WTC11 (cell line): ENCODE measurements around the gene UCHL5. TPM values are rescaled to one million over a fixed set of nuclear protein-coding genes. Genes with fewer than 3 reads are reported as not detected.

Experiments used
- ATAC-seq: fragments of 200-7000 bp; cut with Tn5 transposase; 2 replicates; pipeline ENCODE4 v1.10.0; 2021; ENCODE audit warnings: mild to moderate bottlenecking, moderate library complexity
- CTCF ChIA-PET: fragments of 300-600 bp; sonication (Branson Sonifier 250); formaldehyde crosslinking; loops from one replicate; lab custom pipeline; 2021; ENCODE audit warnings: antibody characterized with exemption; lab: Charles Lee
- POLR2A ChIA-PET: fragments of 350-600 bp; sonication (Branson Sonifier 250); formaldehyde crosslinking; loops from one replicate; lab custom pipeline; 2021; ENCODE audit warnings: antibody characterized with exemption; lab: Charles Lee
- DNase-seq: peaks from one replicate; pipeline ENCODE4 v3.0.0; 2021; ENCODE audit warnings: low spot score
- H3K27ac Mint-ChIP-seq: 2 replicates; pipeline ENCODE4 v1.8.0; 2021; ENCODE audit warnings: mixed read lengths
- H3K27me3 Mint-ChIP-seq: 2 replicates; pipeline ENCODE4 v1.8.0; 2021; ENCODE audit warnings: low read depth, mild to moderate bottlenecking, moderate library complexity, mixed read lengths
- H3K36me3 Mint-ChIP-seq: 2 replicates; pipeline ENCODE4 v1.8.0; 2021; ENCODE audit warnings: mixed read lengths
- H3K4me1 Mint-ChIP-seq: 2 replicates; pipeline ENCODE4 v1.8.0; 2022; ENCODE audit warnings: mixed read lengths
- H3K4me3 Mint-ChIP-seq: 2 replicates; pipeline ENCODE4 v1.8.0; 2021; ENCODE audit warnings: mild to moderate bottlenecking, moderate library complexity, mixed read lengths
- H3K9me3 Mint-ChIP-seq: 2 replicates; pipeline ENCODE4 v1.8.0; 2021; ENCODE audit warnings: mixed read lengths
- ATF1 ChIP-seq: sonication (generic); formaldehyde crosslinking; IDR thresholded peaks from 2 replicates; pipeline ENCODE4 v1.8.1; 2023; ENCODE audit warnings: mild to moderate bottlenecking, moderate library complexity, missing genetic modification reagents
- ATF6 ChIP-seq: sonication (generic); formaldehyde crosslinking; IDR thresholded peaks from 2 replicates; pipeline ENCODE4 v1.8.1; 2023; ENCODE audit warnings: mild to moderate bottlenecking, missing genetic modification reagents
- CREM ChIP-seq: sonication (generic); formaldehyde crosslinking; IDR thresholded peaks from 2 replicates; pipeline ENCODE4 v1.8.1; 2022; ENCODE audit warnings: mild to moderate bottlenecking, missing genetic modification reagents, moderate library complexity
- E2F1 ChIP-seq: sonication (generic); formaldehyde crosslinking; IDR thresholded peaks from 2 replicates; pipeline ENCODE4 v1.8.0; 2022; ENCODE audit warnings: mild to moderate bottlenecking, missing genetic modification reagents
- E2F5 ChIP-seq: sonication (generic); formaldehyde crosslinking; IDR thresholded peaks from 2 replicates; pipeline ENCODE4 v1.8.1; 2022; ENCODE audit warnings: mild to moderate bottlenecking, moderate library complexity, missing genetic modification reagents
- ELF4 ChIP-seq: sonication (generic); formaldehyde crosslinking; IDR thresholded peaks from 2 replicates; pipeline ENCODE4 v1.8.1; 2022; ENCODE audit warnings: low read depth, mild to moderate bottlenecking, moderate library complexity, missing genetic modification reagents
- EMX1 ChIP-seq: fragments of 250-450 bp; sonication (Bioruptor Pico); IDR thresholded peaks from 2 replicates; pipeline ENCODE4 v1.8.0; 2021; ENCODE audit warnings: mild to moderate bottlenecking
- FOXK1 ChIP-seq: sonication (generic); formaldehyde crosslinking; IDR thresholded peaks from 2 replicates; pipeline ENCODE4 v1.8.0; 2022; ENCODE audit warnings: mild to moderate bottlenecking, moderate library complexity, missing genetic modification reagents
- JAZF1 ChIP-seq: fragments of 250-450 bp; sonication (Bioruptor Pico); IDR thresholded peaks from 2 replicates; pipeline ENCODE4 v1.9.0; 2021; ENCODE audit warnings: moderate library complexity, mild to moderate bottlenecking, inconsistent platforms
- JUN ChIP-seq: sonication (generic); formaldehyde crosslinking; IDR thresholded peaks from 2 replicates; pipeline ENCODE4 v1.8.0; 2023; ENCODE audit warnings: mild to moderate bottlenecking, missing genetic modification reagents
- KAT7 ChIP-seq: sonication (generic); formaldehyde crosslinking; IDR thresholded peaks from 2 replicates; pipeline ENCODE4 v1.8.1; 2023; ENCODE audit warnings: missing genetic modification reagents, mild to moderate bottlenecking, borderline replicate concordance
- NFE2L1 ChIP-seq: sonication (generic); formaldehyde crosslinking; IDR thresholded peaks from 2 replicates; pipeline ENCODE4 v1.8.1; 2023; ENCODE audit warnings: missing genetic modification reagents
- PRDM15 ChIP-seq: sonication (generic); formaldehyde crosslinking; IDR thresholded peaks from 2 replicates; pipeline ENCODE4 v1.8.0; 2022; ENCODE audit warnings: missing genetic modification reagents
- RELA ChIP-seq: sonication (generic); formaldehyde crosslinking; IDR thresholded peaks from 2 replicates; pipeline ENCODE4 v1.8.1; 2022; ENCODE audit warnings: missing genetic modification reagents, mild to moderate bottlenecking, borderline replicate concordance
- SOX15 ChIP-seq: fragments of 250-450 bp; sonication (Bioruptor Pico); IDR thresholded peaks from 2 replicates; pipeline ENCODE4 v1.9.0; 2021; ENCODE audit warnings: mild to moderate bottlenecking
- SP1 ChIP-seq: sonication (generic); formaldehyde crosslinking; conservative IDR thresholded peaks from 2 replicates; pipeline ENCODE4 v1.8.1; 2022; ENCODE audit warnings: missing genetic modification reagents
- TEAD4 ChIP-seq: sonication (generic); formaldehyde crosslinking; IDR thresholded peaks from 2 replicates; pipeline ENCODE4 v1.8.0; 2022; ENCODE audit warnings: mild to moderate bottlenecking, missing genetic modification reagents
- ZNF121 ChIP-seq: sonication (generic); formaldehyde crosslinking; IDR thresholded peaks from 2 replicates; pipeline ENCODE4 v1.8.0; 2023; ENCODE audit warnings: missing genetic modification reagents
- ZNF416 ChIP-seq: fragments of 250-450 bp; sonication (Bioruptor Pico); IDR thresholded peaks from 2 replicates; pipeline ENCODE4 v1.9.0; 2021; ENCODE audit warnings: mild to moderate bottlenecking, inconsistent platforms
- ZNF423 ChIP-seq: fragments of 250-450 bp; sonication (Bioruptor Pico); IDR thresholded peaks from 2 replicates; pipeline ENCODE4 v2.1.2; 2022; ENCODE audit warnings: mild to moderate bottlenecking, moderate library complexity
- total RNA-seq: library from RNA; stranded (reverse); gene quantifications from 3 replicates; pipeline ENCODE4 v1.2.3, GENCODE V29; 2021

UCHL5 gene
- total RNA-seq, 1 experiment from 2014 or later: 41.5 TPM

GRCh38 chr1:193086342-193086741, 27.2 kb upstream of the UCHL5 start (continued):
- TF ChIP-seq JAZF1 (no peak), RELA (CRISPR knock-in tag) (no peak), ZNF121 (CRISPR knock-in tag) (no peak), JUN (CRISPR knock-in tag) (no peak), EMX1 (no peak), CREM (no peak)

- H3K9me3 Mint-ChIP-seq: no peaks in the 10 kb centered on the region
- no peak overlapping the region for H3K4me3 Mint-ChIP-seq
- ATAC-seq: no peak
- peaks cover 5% of the 10 kb centered on the region; the same call in 1 of the 2 replicates for H3K4me1 Mint-ChIP-seq
- TF ChIP-seq E2F5 (CRISPR knock-in tag): no peak
- TF ChIP-seq PRDM15 (CRISPR knock-in tag): no peak
- no peak for TF ChIP-seq TEAD4 (CRISPR knock-in tag)
- no peak for TF ChIP-seq FOXK1
- no peak for TF ChIP-seq ATF1 (CRISPR knock-in tag)
- no peak for TF ChIP-seq SP1 (CRISPR knock-in tag)
- TF ChIP-seq ELF4 (CRISPR knock-in tag): no peak
- TF ChIP-seq SOX15 (CRISPR knock-in tag): no peak
- no peak for TF ChIP-seq ZNF423 (CRISPR knock-in tag)
- TF ChIP-seq E2F1 (CRISPR knock-in tag): no peak
- no peak for TF ChIP-seq JUN (CRISPR knock-in tag)
- TF ChIP-seq ZNF416 (CRISPR knock-in tag): no peak
- no peak for TF ChIP-seq CREM
- TF ChIP-seq NFE2L1 (CRISPR knock-in tag): no peak
- TF ChIP-seq KAT7 (CRISPR knock-in tag): no peak
- H3K27me3 Mint-ChIP-seq: no peaks in the 10 kb centered on the region
- ChIA-PET CTCF (interaction anchor here (1.3 kb wide), 1 partner anchor 15 kb away, joined by 4 read pairs; no protein-coding TSS in a partner anchor), POLR2A (no interaction called here)
- no peak overlapping the region for H3K27ac Mint-ChIP-seq
- no peak for DNase-seq
- H3K36me3 Mint-ChIP-seq: peaks cover 32% of the 10 kb centered on the region
Measured at GRCh38 chr1:193085263-193085662, 26.1 kb upstream of the UCHL5 start.

GRCh38 chr1:193083365-193084088, 24.4 kb upstream of the UCHL5 start:
- Mint-ChIP-seq H3K4me1 (peaks cover 5% of the 10 kb centered on the region; the same call in 1 of the 2 replicates), H3K4me3 (no peak overlapping the region), H3K27me3 (no peaks in the 10 kb centered on the region), H3K36me3 (peaks cover 44% of the 10 kb centered on the region), H3K9me3 (no peaks in the 10 kb centered on the region; the same call in 1 of the 2 replicates), H3K27ac (peak overlapping the region; percentile 69)
- ATAC-seq (no peak), DNase-seq (no peak)
- ChIA-PET POLR2A (no interaction called here), CTCF (no interaction called here)
- no peak for TF ChIP-seq ATF6
